CD4-positive, alpha-beta T cell treated with Interleukin-1 beta for 1 hour (primary cell): ENCODE measurements around the gene SLC24A4.

Source experiments
- DNase-seq, 2 donors: peaks; one replicate each; pipeline ENCODE4 v3.0.0-alpha.2; 2020 to 2022

SLC24A4 gene, protein sequence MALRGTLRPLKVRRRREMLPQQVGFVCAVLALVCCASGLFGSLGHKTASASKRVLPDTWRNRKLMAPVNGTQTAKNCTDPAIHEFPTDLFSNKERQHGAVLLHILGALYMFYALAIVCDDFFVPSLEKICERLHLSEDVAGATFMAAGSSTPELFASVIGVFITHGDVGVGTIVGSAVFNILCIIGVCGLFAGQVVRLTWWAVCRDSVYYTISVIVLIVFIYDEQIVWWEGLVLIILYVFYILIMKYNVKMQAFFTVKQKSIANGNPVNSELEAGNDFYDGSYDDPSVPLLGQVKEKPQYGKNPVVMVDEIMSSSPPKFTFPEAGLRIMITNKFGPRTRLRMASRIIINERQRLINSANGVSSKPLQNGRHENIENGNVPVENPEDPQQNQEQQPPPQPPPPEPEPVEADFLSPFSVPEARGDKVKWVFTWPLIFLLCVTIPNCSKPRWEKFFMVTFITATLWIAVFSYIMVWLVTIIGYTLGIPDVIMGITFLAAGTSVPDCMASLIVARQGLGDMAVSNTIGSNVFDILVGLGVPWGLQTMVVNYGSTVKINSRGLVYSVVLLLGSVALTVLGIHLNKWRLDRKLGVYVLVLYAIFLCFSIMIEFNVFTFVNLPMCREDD

DNA sequence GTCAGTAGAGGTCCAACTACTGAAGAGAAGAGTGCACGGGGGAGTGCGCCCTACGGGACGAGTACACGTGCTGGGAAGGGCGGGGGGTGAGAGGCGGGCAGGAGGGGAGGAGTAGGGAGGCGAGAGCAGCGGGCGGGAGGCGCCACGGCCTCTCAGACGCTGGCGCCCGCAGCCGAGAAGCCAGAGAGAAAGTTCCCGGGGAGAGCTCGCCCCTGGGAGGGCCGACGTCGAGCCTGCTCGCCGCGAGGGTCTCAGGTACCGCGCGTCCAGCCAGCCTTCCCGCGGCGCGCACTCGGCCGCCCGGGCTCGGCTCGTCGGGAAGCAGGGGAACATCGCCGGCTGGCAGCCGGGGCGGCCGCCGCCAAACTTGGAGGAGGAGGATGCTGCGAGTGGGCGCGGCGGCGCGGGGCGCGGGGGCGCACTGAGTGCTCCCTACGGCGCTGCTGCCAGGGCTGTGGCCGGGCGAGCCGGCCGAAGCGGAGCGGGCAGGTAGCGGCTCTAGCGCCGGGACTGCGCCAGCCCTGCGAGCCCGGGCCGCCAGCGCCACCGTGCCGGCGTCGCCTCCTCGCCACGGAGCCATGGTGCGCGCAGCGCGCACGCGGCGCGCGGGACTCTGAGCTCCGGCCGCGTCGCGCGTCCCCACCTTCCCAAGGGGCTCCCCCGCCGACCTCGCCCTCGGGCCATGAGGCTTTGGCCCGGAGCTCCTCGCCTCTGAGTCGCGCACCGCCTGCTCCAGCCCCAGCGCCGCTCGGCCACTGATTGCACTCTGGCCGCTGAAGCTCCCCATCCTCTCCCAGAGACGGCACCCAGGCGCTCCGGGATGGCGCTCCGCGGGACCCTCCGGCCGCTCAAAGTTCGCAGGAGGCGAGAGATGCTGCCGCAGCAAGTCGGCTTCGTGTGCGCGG lies at the start of gene SLC24A4:
TSS of gene SLC24A4 (plus strand) at position 155 of the 905 bp plus-strand sequence. CDS start at position 821, 666 bp downstream.
- no peak for DNase-seq

DNA sequence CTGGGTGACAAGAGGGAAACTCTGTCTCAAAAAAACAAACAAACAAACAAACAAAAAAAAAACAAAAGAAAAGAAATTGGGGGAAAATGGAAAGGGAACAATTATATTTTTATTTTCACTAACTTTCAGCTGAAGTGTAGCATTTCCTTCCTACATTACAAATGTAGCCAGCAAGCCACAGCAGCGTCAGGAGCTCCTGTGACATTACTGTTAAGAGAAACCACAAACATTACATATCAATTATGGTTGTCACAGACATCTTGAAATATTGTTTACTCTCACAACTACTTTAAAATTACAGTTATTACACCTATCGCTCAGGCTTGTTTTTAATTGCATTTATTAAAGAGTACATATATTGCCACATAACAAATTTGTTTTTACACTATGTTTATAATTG lies 49.8 kb upstream of the SLC24A4 start:
- DNase-seq, result no peak

DNA sequence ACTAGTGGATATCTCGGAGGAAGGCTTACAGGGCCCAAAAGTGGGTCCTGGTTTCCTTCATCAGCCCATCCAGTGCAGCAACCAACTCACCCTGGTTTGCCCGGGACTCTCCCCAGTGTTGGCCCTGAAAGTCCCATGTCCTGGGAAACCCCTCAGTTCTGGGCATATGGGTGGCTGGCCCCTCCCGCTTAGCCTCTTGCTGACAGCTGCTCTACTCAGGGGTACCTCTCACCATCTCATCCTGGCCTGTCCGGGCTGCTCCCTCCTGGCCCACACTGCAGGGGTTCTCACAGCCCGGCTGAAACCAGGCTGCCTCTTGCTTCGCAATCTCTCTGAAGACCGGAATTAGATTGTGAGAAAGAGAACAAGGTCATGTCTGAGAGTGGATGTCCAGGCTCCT lies 48.9 kb upstream of the SLC24A4 start:
- DNase-seq, result no peak

GRCh38 chr14:92276074-92276473 lies 46.9 kb upstream of the SLC24A4 start:
- no peak for DNase-seq

GRCh38 chr14:92277031-92277430 lies 45.9 kb upstream of the SLC24A4 start:
- DNase-seq, result no peak

GRCh38 chr14:92280554-92281262 lies 42.3 kb upstream of the SLC24A4 start:
- no peak for DNase-seq

- DNase-seq, result no peak
Measured at GRCh38 chr14:92282669-92283068, 40.3 kb upstream of the SLC24A4 start.

- no peak for DNase-seq
Measured at GRCh38 chr14:92285311-92285710, 37.7 kb upstream of the SLC24A4 start.

DNA sequence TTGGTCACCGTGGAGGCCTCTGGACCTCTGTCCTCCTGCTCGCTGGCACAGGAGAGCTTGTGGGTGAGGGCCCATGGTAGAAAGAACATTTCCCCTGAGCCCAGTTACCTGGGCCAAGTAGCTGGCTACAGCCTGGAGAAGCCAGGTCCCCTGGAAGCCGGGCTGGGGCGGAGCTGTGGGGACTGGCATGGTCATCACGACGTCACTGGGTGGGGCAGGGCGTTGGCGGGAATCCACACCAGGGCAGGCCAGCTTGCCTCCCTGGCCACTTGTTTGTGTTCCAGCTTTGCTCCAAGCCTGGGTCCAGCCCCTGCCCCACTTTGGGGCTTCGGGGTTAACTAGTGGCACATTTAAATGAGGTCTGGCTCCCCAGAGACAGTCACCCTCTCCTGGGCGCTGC lies 35.0 kb upstream of the SLC24A4 start:
- DNase-seq, result no peak

DNA sequence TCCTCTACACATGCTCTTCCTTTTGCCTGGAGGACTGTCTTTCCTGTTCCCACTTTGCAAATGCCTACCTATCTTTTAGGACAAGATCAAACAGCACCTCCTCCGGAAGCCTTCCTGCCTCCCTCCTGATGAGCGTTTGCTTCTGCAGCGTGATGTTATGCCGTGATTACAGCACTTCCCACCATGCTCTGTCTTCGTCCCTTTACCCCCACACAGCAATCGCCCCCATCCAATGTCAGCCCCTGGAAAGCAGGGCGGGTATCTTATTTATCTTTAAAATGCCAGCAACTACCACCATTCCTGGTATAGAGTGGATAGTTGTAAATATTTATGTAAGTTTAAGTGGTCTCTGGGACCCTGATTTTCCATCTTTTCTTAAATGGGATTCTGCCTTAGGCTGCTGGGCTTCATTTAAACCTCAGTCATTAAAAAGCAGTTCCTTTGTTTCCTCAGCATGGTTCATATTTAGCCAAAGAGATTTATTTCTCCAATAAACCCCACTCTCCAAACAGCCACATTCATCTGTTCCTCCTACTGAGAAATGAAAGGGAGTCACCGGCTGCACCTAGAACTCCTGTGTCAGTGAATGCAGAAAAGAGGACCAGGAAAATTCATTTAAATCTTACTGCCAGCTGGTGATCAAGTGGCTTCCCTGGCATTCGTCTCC lies 33.8 kb upstream of the SLC24A4 start:
- no peak for DNase-seq

- no peak for DNase-seq
Measured at GRCh38 chr14:92292673-92293072, 30.3 kb upstream of the SLC24A4 start.

GRCh38 chr14:92294506-92294905 lies 28.5 kb upstream of the SLC24A4 start:
- no peak for DNase-seq

DNA sequence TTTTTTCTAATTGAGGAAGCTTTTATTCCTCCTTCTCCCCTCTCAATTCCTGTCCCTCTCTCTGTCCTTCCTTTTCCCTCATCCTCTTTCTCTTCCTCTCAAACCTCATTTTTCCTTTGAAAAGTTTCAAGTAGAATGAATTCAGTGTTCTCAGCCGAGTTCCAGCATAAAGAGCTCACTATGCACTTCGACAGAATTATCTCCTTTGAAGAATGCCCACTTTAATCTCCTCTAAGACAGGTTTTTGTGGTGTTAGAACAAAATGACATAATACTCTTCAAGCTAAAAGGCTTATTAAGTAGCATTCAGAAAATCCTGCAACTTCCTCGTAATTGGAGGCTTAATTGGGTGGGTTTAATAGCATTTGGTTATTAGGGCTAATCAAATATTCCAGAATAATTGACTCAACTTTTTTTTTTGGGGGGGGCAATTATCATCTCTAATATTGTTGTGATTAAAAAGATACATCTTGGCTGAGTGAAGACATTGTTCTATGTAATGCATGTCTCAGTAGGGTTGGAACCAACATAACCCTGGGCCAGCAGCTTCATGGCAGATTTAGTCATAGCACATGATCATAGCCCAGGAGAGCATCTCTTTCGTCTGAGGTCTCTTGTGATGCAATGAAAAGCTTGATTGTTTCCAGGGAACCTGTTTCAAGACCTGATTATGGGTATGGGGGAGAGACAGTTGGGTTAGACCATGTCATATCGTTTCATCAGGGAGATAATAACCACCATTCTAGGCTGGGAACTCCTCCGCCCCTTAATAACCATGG lies 25.0 kb upstream of the SLC24A4 start:
- no peak for DNase-seq

GRCh38 chr14:92302481-92302880 lies 20.5 kb upstream of the SLC24A4 start:
- no peak for DNase-seq

- DNase-seq, result no peak
Measured at GRCh38 chr14:92308716-92309115, 14.2 kb upstream of the SLC24A4 start.

GRCh38 chr14:92309968-92310530 lies 12.9 kb upstream of the SLC24A4 start:
- DNase-seq, result no peak

- DNase-seq, result no peak
Measured at GRCh38 chr14:92310776-92311375, 12.1 kb upstream of the SLC24A4 start.

GRCh38 chr14:92314182-92314581 lies 8.8 kb upstream of the SLC24A4 start:
- DNase-seq, result no peak

- no peak for DNase-seq
Measured at GRCh38 chr14:92315050-92315805, 7.7 kb upstream of the SLC24A4 start.

- DNase-seq, result no peak
Measured at GRCh38 chr14:92316176-92316575, 6.8 kb upstream of the SLC24A4 start.
